IPS-20b (cell line): ENCODE measurements around the gene RPL12.

Experiments used
- H3K27ac ChIP-seq: one replicate; pipeline ENCODE4 v1.5.1; 2013; ENCODE audit warnings: low read length
- H3K27me3 ChIP-seq: 2 replicates; pipeline ENCODE4 v1.6.1; 2013; ENCODE audit warnings: mild to moderate bottlenecking, low read length, inconsistent platforms; ENCODE audit not compliant: insufficient read depth
- H3K36me3 ChIP-seq: 2 replicates; pipeline ENCODE4 v1.6.1; 2013; ENCODE audit warnings: low read depth, mild to moderate bottlenecking, inconsistent platforms, low read length, moderate library complexity; ENCODE audit not compliant: insufficient read depth
- H3K4me1 ChIP-seq: 2 replicates; pipeline ENCODE4 v1.6.1; 2013; ENCODE audit warnings: mild to moderate bottlenecking, control low read depth, inconsistent platforms, low read length, moderate library complexity; ENCODE audit not compliant: insufficient read depth
- H3K4me3 ChIP-seq: 2 replicates; pipeline ENCODE4 v1.5.1; 2013; ENCODE audit warnings: mild to moderate bottlenecking, low read length, inconsistent platforms
- H3K9ac ChIP-seq: 2 replicates; pipeline ENCODE4 v1.6.1; 2013; ENCODE audit warnings: low read depth, mild to moderate bottlenecking, inconsistent platforms, low read length, moderate library complexity
- H3K9me3 ChIP-seq: 2 replicates; pipeline ENCODE4 v1.6.1; 2013; ENCODE audit warnings: mild to moderate bottlenecking, low read depth, low read length, inconsistent platforms; ENCODE audit not compliant: insufficient read depth

The RPL12 gene

GRCh38 chr9:127411122-127411521 lies 40.1 kb downstream of the RPL12 start:
- no peak overlapping the region for H3K9ac ChIP-seq
- H3K27ac ChIP-seq: no peak overlapping the region
- no peaks in the 10 kb centered on the region for H3K4me1 ChIP-seq
- H3K9me3 ChIP-seq: no peaks in the 10 kb centered on the region
- H3K36me3 ChIP-seq: no peaks in the 10 kb centered on the region
- no peaks in the 10 kb centered on the region for H3K27me3 ChIP-seq
- H3K4me3 ChIP-seq: no peak overlapping the region

GRCh38 chr9:127407492-127407843 lies 43.7 kb downstream of the RPL12 start:
- no peaks in the 10 kb centered on the region for H3K27me3 ChIP-seq
- no peaks in the 10 kb centered on the region for H3K9me3 ChIP-seq
- H3K4me3 ChIP-seq: no peak overlapping the region
- no peak overlapping the region for H3K27ac ChIP-seq
- H3K4me1 ChIP-seq: no peaks in the 10 kb centered on the region
- H3K9ac ChIP-seq: no peak overlapping the region
- peaks cover 19% of the 10 kb centered on the region for H3K36me3 ChIP-seq

GRCh38 chr9:127406799-127407491 lies 44.3 kb downstream of the RPL12 start:
- Histone ChIP-seq H3K4me3 (no peak overlapping the region), H3K27me3 (no peaks in the 10 kb centered on the region), H3K27ac (no peak overlapping the region), H3K9me3 (no peaks in the 10 kb centered on the region), H3K4me1 (no peaks in the 10 kb centered on the region), H3K36me3 (peaks cover 22% of the 10 kb centered on the region), H3K9ac (no peak overlapping the region)

DNA sequence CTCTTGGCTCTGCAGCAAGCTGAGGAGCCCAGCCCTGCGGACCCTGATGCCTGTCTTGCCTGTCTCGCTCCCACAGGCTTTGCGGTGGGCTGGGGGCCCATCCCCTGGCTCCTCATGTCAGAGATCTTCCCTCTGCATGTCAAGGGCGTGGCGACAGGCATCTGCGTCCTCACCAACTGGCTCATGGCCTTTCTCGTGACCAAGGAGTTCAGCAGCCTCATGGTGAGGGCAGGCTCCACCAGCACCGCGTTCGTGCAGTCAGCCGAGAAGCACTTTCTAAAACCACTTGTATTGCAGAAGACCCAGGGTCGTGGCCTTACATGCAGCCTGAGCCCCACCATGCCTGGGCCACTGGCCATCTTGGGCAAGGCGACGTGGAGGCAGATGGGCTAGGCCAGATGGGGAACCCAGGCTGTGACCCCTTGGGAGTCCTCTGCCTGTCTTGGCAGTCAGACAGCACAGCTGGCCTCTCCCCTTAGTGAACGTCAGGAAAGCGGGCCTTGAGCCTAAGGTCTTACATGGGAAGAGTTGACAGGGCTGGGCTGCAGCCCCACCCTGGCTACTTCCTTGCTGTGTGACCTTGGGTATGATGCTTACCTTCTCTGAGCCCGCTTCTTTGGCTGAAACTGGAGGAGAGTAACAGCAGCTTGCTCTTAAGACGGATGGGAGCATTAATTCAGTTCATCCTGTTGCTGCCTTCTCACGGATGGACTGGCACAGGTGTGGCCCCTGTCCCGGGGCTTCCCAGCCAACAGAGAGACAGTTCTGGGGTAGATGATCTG lies 45.7 kb downstream of the RPL12 start:
- Histone ChIP-seq H3K9ac (no peak overlapping the region), H3K36me3 (peaks cover 33% of the 10 kb centered on the region), H3K9me3 (no peaks in the 10 kb centered on the region), H3K27me3 (no peaks in the 10 kb centered on the region), H3K4me3 (no peak overlapping the region), H3K4me1 (no peaks in the 10 kb centered on the region), H3K27ac (no peak overlapping the region)

DNA sequence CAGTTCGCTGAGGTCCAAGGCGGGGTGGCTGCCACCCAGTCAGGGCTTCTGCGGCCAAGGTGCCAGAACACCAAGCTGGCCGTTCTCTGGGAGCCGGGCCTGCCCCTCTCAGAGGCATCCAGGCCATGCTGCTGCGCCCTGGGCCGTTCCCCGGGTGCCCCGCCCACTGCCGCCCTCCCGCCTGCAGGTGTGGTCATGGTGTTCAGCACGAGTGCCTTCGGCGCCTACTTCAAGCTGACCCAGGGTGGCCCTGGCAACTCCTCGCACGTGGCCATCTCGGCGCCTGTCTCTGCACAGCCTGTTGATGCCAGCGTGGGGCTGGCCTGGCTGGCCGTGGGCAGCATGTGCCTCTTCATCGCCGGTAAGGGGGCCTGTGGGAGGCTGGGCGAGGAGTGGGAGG lies 46.6 kb downstream of the RPL12 start:
- Histone ChIP-seq H3K27me3 (no peaks in the 10 kb centered on the region), H3K36me3 (peaks cover 36% of the 10 kb centered on the region), H3K27ac (no peak overlapping the region), H3K4me3 (no peak overlapping the region), H3K4me1 (no peaks in the 10 kb centered on the region), H3K9ac (no peak overlapping the region), H3K9me3 (no peaks in the 10 kb centered on the region)

DNA sequence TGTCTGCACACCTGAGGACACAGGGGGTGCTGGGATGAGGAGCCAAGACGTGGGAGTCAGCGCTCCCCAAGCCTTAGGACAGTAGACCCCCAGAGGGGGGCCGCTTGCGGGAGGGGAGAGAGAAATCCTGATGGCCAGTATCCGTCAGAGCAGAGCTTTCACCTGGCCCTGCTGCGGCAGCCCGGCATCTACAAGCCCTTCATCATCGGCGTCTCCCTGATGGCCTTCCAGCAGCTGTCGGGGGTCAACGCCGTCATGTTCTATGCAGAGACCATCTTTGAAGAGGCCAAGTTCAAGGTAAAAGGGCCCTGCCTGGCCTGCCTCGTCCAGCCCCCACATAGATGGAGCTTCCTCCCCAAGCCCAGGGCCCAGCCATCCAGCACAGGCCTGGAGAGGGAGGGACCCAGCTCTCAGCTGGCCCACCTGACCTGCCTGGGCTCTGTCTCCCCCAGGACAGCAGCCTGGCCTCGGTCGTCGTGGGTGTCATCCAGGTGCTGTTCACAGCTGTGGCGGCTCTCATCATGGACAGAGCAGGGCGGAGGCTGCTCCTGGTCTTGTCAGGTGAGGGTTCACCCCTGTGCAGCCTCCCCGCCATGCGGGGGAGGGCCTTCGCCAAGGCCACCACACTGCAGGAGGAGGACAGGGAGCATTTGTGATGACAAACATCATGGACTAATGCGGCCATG lies 47.6 kb downstream of the RPL12 start:
- no peak overlapping the region for H3K4me3 ChIP-seq
- H3K4me1 ChIP-seq: no peaks in the 10 kb centered on the region
- H3K27ac ChIP-seq: no peak overlapping the region
- no peak overlapping the region for H3K9ac ChIP-seq
- H3K9me3 ChIP-seq: no peaks in the 10 kb centered on the region
- H3K36me3 ChIP-seq: peaks cover 36% of the 10 kb centered on the region
- H3K27me3 ChIP-seq: no peaks in the 10 kb centered on the region

- Histone ChIP-seq H3K36me3 (peaks cover 36% of the 10 kb centered on the region), H3K9ac (no peak overlapping the region), H3K9me3 (no peaks in the 10 kb centered on the region), H3K27ac (no peak overlapping the region), H3K4me1 (0 out of 2 replicates have a peak, but pooled peaks cover 3% of the 10 kb centered on the region), H3K27me3 (no peaks in the 10 kb centered on the region), H3K4me3 (no peak overlapping the region)
These were observed 48.7 kb downstream of the RPL12 start for GRCh38 chr9:127402401-127403090.

DNA sequence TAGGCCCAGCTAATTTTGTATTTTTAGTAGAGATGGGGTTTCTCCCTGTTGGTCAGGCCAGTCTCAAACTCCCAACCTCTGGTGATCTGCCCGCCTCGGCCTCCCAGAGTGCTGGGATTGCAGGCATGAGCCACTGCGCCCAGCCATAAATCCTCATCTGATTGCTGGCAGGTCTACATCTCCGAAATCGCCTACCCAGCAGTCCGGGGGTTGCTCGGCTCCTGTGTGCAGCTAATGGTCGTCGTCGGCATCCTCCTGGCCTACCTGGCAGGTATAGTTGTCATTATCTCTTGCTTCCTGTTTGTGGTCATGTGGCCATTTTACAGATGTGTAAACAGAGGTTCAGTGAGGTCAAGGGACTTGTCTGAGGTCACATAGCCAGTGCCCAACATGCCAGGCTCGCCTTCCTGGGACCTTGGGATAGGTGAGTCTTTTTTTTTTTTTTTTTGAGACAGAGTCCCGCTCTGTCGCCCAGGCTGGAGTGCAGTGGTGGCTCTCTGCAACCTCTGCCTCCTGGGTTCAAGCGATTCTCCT lies 51.4 kb downstream of the RPL12 start:
- Histone ChIP-seq H3K4me1 (peaks cover 7% of the 10 kb centered on the region; the same call in 1 of the 2 replicates), H3K36me3 (peaks cover 24% of the 10 kb centered on the region; the same call in 1 of the 2 replicates), H3K27ac (no peak overlapping the region), H3K27me3 (peaks cover 10% of the 10 kb centered on the region), H3K4me3 (no peak overlapping the region), H3K9ac (no peak overlapping the region), H3K9me3 (no peaks in the 10 kb centered on the region)

GRCh38 chr9:127398715-127399400 lies 52.3 kb downstream of the RPL12 start:
- Histone ChIP-seq H3K9ac (no peak overlapping the region; the same call in 1 of the 2 replicates), H3K36me3 (peaks cover 19% of the 10 kb centered on the region; the same call in 1 of the 2 replicates), H3K4me1 (peaks cover 7% of the 10 kb centered on the region; the same call in 1 of the 2 replicates), H3K4me3 (peak overlapping the region; percentile 79; the same call in 1 of the 2 replicates), H3K9me3 (no peaks in the 10 kb centered on the region), H3K27ac (no peak overlapping the region), H3K27me3 (peaks cover 10% of the 10 kb centered on the region)

DNA sequence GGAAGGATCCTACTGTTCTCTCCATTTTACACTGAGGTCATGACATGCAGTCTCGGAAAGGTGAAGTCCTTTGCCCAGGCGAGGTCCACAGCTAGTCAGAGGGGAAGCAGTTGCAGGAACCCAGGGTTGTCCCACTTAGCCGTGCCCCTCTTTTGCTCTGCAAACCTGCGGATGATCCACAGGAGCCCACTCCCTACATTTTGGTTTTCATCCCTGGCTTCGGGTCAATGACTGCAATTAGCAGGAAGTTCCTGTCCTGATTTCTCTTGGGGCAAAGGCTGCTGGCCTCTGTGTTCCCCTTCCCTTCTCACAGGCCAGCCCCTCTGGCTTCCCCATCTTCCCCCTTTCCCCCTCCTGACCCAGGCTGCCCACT lies 52.9 kb downstream of the RPL12 start:
- Histone ChIP-seq H3K9ac (peak overlapping the region; percentile 65; the same call in 1 of the 2 replicates), H3K9me3 (no peaks in the 10 kb centered on the region), H3K27ac (no peak overlapping the region), H3K27me3 (peaks cover 10% of the 10 kb centered on the region), H3K4me3 (peak overlapping the region; percentile 79), H3K4me1 (peaks cover 7% of the 10 kb centered on the region; the same call in 1 of the 2 replicates), H3K36me3 (peaks cover 16% of the 10 kb centered on the region; the same call in 1 of the 2 replicates)
